GM18498 (cell line): Measurements from ENCODE around the gene LAMB4.

Source experiments
- ATAC-seq: cut with Tn5 transposase; IDR thresholded peaks from one replicate; pipeline ENCODE4 v1.9.1; 2021; ENCODE audit warnings: mild to moderate bottlenecking, moderate library complexity; ENCODE audit not compliant: unreplicated experiment

LAMB4 gene

DNA sequence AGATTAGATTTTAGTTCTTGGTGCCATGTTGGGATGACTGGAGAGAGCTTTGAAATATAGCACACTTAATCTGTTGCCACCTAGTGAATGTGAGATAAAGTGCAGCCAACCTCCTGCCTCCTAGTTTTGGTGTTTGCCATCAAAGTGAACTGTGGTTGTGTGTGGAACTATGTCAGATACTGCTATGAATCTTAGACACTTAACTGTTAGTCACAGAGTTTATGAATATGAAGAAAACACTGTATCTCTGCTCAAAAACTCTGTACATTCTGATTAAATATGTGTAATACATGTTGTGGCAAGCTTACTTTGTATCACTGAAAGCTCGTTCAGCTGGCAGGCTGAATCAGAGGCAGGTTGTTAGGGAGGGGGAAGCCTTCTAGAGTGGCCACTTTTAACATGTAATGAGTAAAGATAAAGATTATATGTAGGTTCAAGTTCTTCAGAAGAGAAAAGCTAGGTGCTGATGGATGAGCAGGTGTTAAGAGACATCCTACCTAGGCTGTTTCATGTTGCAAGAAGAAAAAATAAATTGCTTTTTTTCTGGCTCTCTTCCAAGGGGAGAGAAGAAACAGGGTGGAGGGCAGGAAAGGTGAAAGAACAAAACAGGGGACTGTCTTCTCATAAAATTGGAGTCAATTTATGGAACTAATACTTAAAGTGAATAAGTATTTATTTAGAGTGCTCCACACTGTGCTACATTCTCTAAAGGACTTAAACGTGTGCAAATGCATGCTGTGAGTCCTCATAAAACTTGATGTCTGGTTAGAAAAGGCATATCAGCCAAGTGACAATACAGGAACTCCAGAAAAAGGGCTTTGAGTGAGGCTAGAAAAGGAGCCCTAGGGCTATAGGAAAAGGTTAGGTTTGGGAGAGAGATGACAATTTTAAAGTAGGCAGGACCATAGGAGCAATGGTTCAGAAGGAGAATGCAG is 113.1 kb downstream of the LAMB4 start:
- peak; percentile 56 for ATAC-seq

DNA sequence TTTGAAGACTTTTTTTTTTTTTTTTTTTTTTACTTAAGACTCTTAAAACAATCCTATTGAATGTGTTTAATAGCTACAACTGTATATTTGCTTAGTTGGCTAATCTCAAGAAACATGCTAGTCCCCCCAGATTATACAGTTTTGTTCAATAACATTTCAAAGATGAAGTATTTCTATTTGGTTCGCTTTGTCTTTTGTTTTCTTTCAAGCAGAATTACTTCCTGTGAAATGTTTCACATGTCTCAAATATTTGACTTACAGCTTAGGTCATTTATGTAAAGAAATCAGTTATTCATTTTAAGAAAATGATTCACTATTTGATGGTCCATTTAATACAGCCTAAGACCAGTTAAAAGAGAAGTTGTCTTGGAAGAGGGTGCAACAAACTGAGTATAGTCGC is 114.4 kb downstream of the LAMB4 start:
- ATAC-seq: no peak

GRCh38 chr7:108014747-108015682 is 115.1 kb downstream of the LAMB4 start:
- ATAC-seq: no peak

DNA sequence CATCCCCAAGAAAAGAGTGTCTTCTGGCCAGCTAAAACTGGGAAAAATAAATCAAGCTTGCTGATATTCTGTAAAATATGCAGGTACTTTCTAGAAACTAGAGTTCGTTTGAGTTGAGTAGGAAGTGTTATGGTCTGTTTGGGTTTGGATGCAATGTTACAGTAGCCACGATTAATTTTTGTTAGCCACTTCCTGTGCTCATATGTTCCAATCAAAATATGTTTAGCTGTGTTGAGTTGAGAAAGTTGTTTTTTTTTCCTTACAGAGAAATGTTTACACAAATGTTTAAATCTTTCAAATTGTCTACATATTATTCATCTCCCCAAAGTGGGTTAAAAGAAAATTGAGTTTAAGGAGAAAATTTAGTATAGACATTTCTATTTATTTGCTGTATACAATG is 115.9 kb downstream of the LAMB4 start:
- ATAC-seq: no peak

DNA sequence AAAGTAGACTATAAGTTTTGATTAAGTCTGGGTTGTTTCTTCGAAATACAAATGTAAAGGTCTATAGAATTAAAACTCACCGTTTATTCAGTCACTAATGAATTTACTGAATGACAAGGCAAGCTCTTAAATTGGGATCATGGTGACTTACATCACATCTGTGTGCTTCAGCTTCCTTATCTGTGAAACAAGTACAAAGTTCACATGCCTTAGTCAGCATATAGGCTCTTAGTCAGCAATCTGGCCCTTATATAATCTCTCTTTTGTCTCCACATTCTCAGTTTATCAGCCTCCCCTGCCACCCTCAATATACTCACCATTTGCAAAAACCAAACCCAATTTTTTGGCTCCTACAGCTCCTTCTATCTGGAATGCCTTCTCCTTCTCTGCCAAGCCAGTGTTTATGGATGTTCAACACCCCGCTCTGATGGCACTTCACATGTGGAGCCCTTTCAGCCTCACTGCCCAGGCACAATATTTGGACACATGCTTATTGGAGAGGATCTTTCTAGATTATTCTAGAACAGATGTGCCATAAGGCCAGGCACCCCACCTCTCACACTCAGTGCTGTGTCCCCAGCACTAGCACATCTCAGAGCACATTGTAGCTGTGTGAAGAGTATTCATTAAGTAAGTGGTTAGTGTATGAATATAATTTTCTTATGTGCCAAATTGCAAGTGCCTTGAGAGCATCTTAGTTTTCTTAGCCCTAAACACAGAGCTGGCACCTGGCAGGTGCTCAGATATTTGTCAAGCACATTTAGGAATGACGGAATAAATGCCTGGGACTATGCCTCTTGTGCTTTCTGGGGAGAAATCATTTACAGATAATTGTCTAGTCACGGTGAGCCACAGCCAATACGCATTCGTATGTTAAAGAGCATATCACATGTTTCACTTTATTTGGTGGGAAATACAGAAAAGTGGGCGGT is 117.4 kb downstream of the LAMB4 start:
- ATAC-seq: no peak

DNA sequence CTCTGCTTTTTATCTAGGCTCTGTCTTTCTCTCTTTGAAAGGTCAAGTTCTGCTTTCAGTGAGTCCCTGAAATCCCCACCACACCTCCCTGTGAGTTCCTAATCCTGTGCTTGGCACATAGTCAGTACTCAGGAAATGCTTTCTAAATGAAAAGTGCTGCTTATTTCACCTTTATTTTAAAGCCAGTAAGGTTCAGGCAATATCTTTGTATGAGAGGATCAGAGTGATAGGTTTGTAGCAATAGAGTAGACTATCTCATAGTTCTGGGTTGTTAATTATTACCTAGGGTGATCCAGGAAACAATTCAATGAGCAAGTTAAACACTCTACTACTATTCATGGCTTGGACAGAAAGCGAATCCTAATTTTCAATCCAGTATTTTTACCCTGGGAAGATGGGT is 119.8 kb downstream of the LAMB4 start:
- ATAC-seq: no peak

- ATAC-seq: no peak
Measured at GRCh38 chr7:108009873-108010272, 120.3 kb downstream of the LAMB4 start.

- no peak for ATAC-seq
Measured at GRCh38 chr7:108008827-108009226, 121.3 kb downstream of the LAMB4 start.

GRCh38 chr7:108008240-108008639 is 121.9 kb downstream of the LAMB4 start:
- ATAC-seq: no peak

- no peak for ATAC-seq
Measured at GRCh38 chr7:108007762-108008161, 122.4 kb downstream of the LAMB4 start.

GRCh38 chr7:108007261-108007660 is 122.9 kb downstream of the LAMB4 start:
- no peak for ATAC-seq

GRCh38 chr7:108004220-108005142 is 125.7 kb downstream of the LAMB4 start:
- ATAC-seq: no peak

DNA sequence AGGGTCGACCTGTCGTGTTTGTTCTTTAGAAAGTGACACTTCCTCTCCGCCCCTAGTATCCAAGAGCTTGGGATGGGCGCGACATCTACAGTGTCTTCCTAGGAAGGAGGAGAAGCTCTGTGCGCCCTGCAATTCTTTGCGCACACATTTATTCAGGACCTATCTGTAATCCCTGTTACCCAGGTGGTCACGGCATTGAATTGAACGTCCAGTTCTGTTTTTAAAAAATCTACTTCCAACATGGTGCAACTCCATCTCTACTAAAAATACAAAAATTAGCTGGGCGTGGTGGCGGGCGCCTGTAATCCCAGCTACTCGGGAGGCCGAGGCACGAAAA is 126.6 kb downstream of the LAMB4 start:
- no peak for ATAC-seq

- no peak for ATAC-seq
Measured at GRCh38 chr7:108002726-108003598, 127.2 kb downstream of the LAMB4 start, which contains the start of gene LAMB1. TSS of gene LAMB1 (minus strand) at chr7:108003161. CDS start at chr7:108002885, 276 bp downstream.

- no peak for ATAC-seq
Measured at GRCh38 chr7:108001764-108002725, 128.1 kb downstream of the LAMB4 start.

DNA sequence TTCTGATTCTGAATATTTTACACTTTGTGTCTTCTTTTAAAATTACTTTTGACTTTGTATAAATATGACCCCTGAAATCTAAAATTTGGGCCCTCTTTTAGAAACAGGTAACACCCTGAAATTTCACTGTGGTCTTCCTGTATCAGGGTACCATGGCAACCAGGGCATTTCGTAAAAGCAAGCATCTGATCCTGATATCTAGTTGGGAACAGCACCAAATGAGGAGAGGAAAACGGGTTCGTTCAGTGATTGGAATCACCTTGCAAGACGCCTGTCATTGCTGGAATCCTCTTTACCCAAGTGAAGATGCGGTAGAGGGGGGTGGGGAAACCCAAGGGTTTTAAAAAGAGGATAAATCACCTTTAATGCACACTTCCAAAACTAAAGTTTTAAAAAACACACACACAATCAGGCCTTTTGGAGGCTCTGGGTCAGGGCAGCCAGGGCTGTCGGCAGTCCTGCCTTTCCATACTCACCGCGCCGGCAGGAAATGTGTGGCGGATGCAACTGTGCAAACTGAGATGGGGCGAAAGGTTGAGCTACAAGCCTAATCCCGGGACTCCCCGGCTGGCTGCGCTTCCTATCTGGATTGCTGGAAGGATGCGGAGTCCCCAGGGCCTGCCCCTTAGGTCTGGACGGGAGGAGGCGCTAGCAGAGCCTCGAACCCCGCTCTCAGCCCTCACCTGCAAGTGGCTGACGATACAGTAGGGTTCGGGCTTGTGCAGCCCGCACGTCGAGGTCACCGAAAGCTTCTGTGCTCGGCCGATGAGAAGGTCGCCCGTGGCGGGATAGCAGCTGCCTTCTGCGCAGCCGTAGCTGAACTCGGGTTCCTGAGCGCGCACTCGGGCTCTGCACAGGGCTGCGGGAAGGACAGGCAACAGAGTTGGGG is 129.0 kb downstream of the LAMB4 start:
- ATAC-seq: no peak
